Measurements from ENCODE around the gene NSDHL. TPM values are rescaled to one million over a fixed set of nuclear protein-coding genes. Genes with fewer than 3 reads are reported as not detected.

The NSDHL gene
- total RNA-seq, 1 experiment from 2014 or later: 22.1 TPM

DNA sequence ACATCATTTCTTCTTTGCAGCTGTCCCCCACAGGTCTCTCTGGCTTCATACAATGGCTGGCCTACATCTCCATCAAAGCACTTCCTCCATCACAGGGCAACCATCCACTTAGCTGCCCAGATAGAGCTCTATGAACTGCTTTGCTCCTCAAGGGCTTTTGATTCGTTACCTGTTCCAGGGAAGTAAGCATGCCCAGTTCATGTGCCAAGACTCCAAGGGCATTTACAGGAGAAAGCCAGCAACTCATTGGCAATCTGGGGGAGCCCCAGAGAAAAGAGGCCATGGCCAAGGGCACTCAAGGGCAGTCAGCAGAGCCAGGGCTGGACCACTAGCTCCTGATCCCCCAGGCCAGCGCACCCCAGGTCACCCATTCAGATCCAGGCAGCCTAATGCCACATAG lies 42.5 kb downstream of the NSDHL start:
- Histone ChIP-seq H3K79me2 (ENCODE audit: insufficient read depth, low read length) (no peaks in the 10 kb centered on the region), H3K9ac (ENCODE audit: low read length) (no peak overlapping the region), H3K27ac (ENCODE audit: low read depth, low read length) (no peak overlapping the region), H3K9me2 (ENCODE audit: insufficient read depth) (no peaks in the 10 kb centered on the region), H3K9me3 (ENCODE audit: control insufficient read depth in 1 of 2, insufficient read depth in 1 of 2, low read depth in 1 of 2, low read length in 2 of 2) (no peaks in the 10 kb centered on the region), H4K20me1 (ENCODE audit: insufficient read depth) (no peaks in the 10 kb centered on the region), H3K4me2 (ENCODE audit: low read length) (no peak overlapping the region), H3K4me1 (ENCODE audit: control insufficient read depth in 1 of 2, insufficient read depth in 2 of 2, low read length in 2 of 2) (no peaks in the 10 kb centered on the region), H3K4me3 (replicated peaks in 1 of 2; ENCODE audit: low read depth in 1 of 2, low read length in 2 of 2) (no peak overlapping the region), H3K36me3 (ENCODE audit: control insufficient read depth in 1 of 2, insufficient read depth in 2 of 2, low read length in 2 of 2) (no peaks in the 10 kb centered on the region), H3K27me3 (ENCODE audit: insufficient read depth, low read length) (no peaks in the 10 kb centered on the region), H2AFZ (ENCODE audit: low read depth, low read length, poor library complexity, severe bottlenecking) (no peak overlapping the region)
- DNase-seq (ENCODE audit: low read depth, low spot score): no peak
- ChIA-PET RAD21 (ENCODE audit: low non-redundant PET in 1 of 2, low total read pairs in 2 of 2, uncharacterized antibody in 2 of 2, unreplicated experiment in 2 of 2) (no interaction called here), CTCF (no interaction called here), POLR2A (no interaction called here)
- no TSS peak for BruUV-seq (replicated peaks)
- ATAC-seq: no peak
- TF ChIP-seq, protein P1, sequence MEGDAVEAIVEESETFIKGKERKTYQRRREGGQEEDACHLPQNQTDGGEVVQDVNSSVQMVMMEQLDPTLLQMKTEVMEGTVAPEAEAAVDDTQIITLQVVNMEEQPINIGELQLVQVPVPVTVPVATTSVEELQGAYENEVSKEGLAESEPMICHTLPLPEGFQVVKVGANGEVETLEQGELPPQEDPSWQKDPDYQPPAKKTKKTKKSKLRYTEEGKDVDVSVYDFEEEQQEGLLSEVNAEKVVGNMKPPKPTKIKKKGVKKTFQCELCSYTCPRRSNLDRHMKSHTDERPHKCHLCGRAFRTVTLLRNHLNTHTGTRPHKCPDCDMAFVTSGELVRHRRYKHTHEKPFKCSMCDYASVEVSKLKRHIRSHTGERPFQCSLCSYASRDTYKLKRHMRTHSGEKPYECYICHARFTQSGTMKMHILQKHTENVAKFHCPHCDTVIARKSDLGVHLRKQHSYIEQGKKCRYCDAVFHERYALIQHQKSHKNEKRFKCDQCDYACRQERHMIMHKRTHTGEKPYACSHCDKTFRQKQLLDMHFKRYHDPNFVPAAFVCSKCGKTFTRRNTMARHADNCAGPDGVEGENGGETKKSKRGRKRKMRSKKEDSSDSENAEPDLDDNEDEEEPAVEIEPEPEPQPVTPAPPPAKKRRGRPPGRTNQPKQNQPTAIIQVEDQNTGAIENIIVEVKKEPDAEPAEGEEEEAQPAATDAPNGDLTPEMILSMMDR (IDR thresholded peaks at IDR 0.05 in 2 of 3, conservative IDR thresholded peaks at IDR 0.05 in 1 of 3; ENCODE audit: borderline replicate concordance in 1 of 3, insufficient read depth in 1 of 3, low read depth in 2 of 3, low read length in 2 of 3): no peak
- TF ChIP-seq, protein P2, sequence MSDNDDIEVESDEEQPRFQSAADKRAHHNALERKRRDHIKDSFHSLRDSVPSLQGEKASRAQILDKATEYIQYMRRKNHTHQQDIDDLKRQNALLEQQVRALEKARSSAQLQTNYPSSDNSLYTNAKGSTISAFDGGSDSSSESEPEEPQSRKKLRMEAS (IDR thresholded peaks at IDR 0.05): no peak
- TF ChIP-seq SP1 (IDR thresholded peaks at IDR 0.05; ENCODE audit: low read depth) (no peak), POLR2AphosphoS5 (IDR thresholded peaks at IDR 0.05; ENCODE audit: low read depth, low read length) (no peak), TCF7L2 (IDR thresholded peaks at IDR 0.05; ENCODE audit: borderline replicate concordance, extremely low read depth, insufficient read depth, insufficient read length) (no peak), EZH2 (IDR thresholded peaks at IDR 0.05) (no peak), ZFX (IDR thresholded peaks at IDR 0.05) (no peak), CBX3 (IDR thresholded peaks at IDR 0.05; ENCODE audit: low read depth) (no peak)
- intact Hi-C loops (cut with micrococcal nuclease): no loop called here
